K562 (cell line): ENCODE measurements around the gene ARHGAP12. TPM values are rescaled to one million over a fixed set of nuclear protein-coding genes. Genes with fewer than 3 reads are reported as not detected.

Experiments
- ATAC-seq: fragments of 200-7000 bp; cut with Tn5 transposase; 3 replicates; pipeline ENCODE4 v1.9.1; 2020; ENCODE audit warnings: moderate library complexity
- BruUV-seq: library from RNA; stranded (reverse); fragments of 400-500 nt; replicated peaks from 2 replicates; lab custom pipeline; 2021; lab: Mats Ljungman, UMichigan
- CTCF ChIA-PET: fragments of 300-600 bp; formaldehyde crosslinking; extraction: SDS; loops from one replicate; lab custom pipeline; 2021; ENCODE audit warnings: low intra/inter-chr PET ratio; lab: Yijun Ruan, JAX
- POLR2A ChIA-PET: fragments of 300-600, 350-650 bp; sonication (Branson Sonifier 250); formaldehyde crosslinking; extraction: SDS; loops from one replicate; lab custom pipeline; 2021; ENCODE audit warnings: antibody characterized with exemption, inconsistent platforms; lab: Yijun Ruan, JAX
- DNase-seq, 4 experiments: peaks; one replicate each; pipeline versions ENCODE4 v3.0.0 to v3.0.0-alpha.2; 2011 to 2018; ENCODE audit warnings: low spot score in 3 of 4, mixed read lengths in 3 of 4; ENCODE audit errors: extremely low read depth in 1 of 4
- FAIRE-seq: peaks from 2 replicates; lab custom pipeline; 2011; peaks lifted over from hg19 to GRCh38; lab: Jason Lieb, UNC
- H2AFZ ChIP-seq: 2 replicates; pipeline ENCODE4 v1.6.0; 2011; ENCODE audit warnings: low read depth, low read length, control low read depth, inconsistent platforms
- H3K27ac ChIP-seq: fragments of 200-600 bp; 3 replicates; pipeline ENCODE4 v1.8.0; 2011; ENCODE audit warnings: low read depth, mild to moderate bottlenecking, control low read depth, inconsistent platforms, low read length, moderate library complexity, mixed read lengths; ENCODE audit errors: extremely low read depth
- H3K27me3 ChIP-seq, 2 experiments: fragments of 300-600 bp in 1 of 2; 2 replicates in 1 of 2; 3 replicates in 1 of 2; pipeline versions ENCODE4 v1.6.0 to v1.8.0; 2011; ENCODE audit warnings: inconsistent platforms in 2 of 2, low read length in 2 of 2, mild to moderate bottlenecking in 1 of 2, mixed read lengths in 1 of 2, moderate library complexity in 1 of 2; ENCODE audit not compliant: control insufficient read depth in 2 of 2, insufficient read depth in 2 of 2
- H3K36me3 ChIP-seq: fragments of 300-600 bp; 3 replicates; pipeline ENCODE4 v1.8.0; 2011; ENCODE audit warnings: mild to moderate bottlenecking, low read length, inconsistent platforms; ENCODE audit not compliant: control insufficient read depth, insufficient read depth
- H3K4me1 ChIP-seq, 2 experiments: fragments of 200-600 bp in 1 of 2; replicated peaks in 1 of 2; 2 replicates in 1 of 2; 3 replicates in 1 of 2; pipeline versions ENCODE4 v1.5.1 to v1.8.0; 2011; ENCODE audit warnings: inconsistent platforms in 2 of 2, low read length in 2 of 2, mild to moderate bottlenecking in 1 of 2, mixed read lengths in 1 of 2, moderate library complexity in 1 of 2; ENCODE audit not compliant: control insufficient read depth in 2 of 2, insufficient read depth in 2 of 2
- H3K4me2 ChIP-seq: 2 replicates; pipeline ENCODE4 v1.6.1; 2011; ENCODE audit warnings: low read length, control low read depth, inconsistent platforms, mixed read lengths; ENCODE audit not compliant: insufficient read depth
- H3K4me3 ChIP-seq: fragments of 200-600 bp; sonication (generic), shearing (Covaris generic); 2 replicates; pipeline ENCODE4 v1.5.1; 2016; ENCODE audit warnings: control low read depth, inconsistent platforms
- H3K79me2 ChIP-seq: fragments of 200-600 bp; 3 replicates; pipeline ENCODE4 v1.8.0; 2011; ENCODE audit warnings: low read length, inconsistent platforms; ENCODE audit not compliant: control insufficient read depth, insufficient read depth
- H3K9ac ChIP-seq, 2 experiments: 2 replicates each; pipeline versions ENCODE4 v1.6.0 to v1.6.1; 2011; ENCODE audit warnings: low read depth in 2 of 2, low read length in 2 of 2, control low read depth in 1 of 2, inconsistent platforms in 1 of 2, mild to moderate bottlenecking in 1 of 2, mixed read lengths in 1 of 2; ENCODE audit not compliant: insufficient read depth in 1 of 2
- H3K9me1 ChIP-seq: one replicate; pipeline ENCODE4 v1.6.0; 2011; ENCODE audit warnings: inconsistent platforms, mild to moderate bottlenecking, low read length, moderate library complexity; ENCODE audit not compliant: control insufficient read depth, insufficient read depth
- H3K9me3 ChIP-seq: replicated peaks from 2 replicates; pipeline ENCODE4 v1.5.1; 2011; ENCODE audit warnings: low read depth, low read length, inconsistent platforms; ENCODE audit not compliant: control insufficient read depth, insufficient read depth
- H4K20me1 ChIP-seq: replicated peaks from 2 replicates; pipeline ENCODE4 v1.6.1; 2011; ENCODE audit warnings: low read length, inconsistent platforms, mixed read lengths; ENCODE audit not compliant: control insufficient read depth, insufficient read depth
- CREBBP ChIP-seq: IDR thresholded peaks from one replicate; pipeline ENCODE4 v1.6.1; 2012; ENCODE audit warnings: low read depth, mild to moderate bottlenecking, control low read depth, inconsistent platforms, low read length
- GTF2E2 ChIP-seq: fragments of 200-800 bp; sonication (Bioruptor generic); IDR thresholded peaks from 2 replicates; pipeline ENCODE4 v1.6.1; 2016; ENCODE audit warnings: missing genetic modification characterization, missing compliant biosample characterization
- HBP1 ChIP-seq: fragments of 450-650 bp; formaldehyde crosslinking; IDR thresholded peaks from 2 replicates; pipeline ENCODE4 v1.4.0; 2022; ENCODE audit warnings: missing genetic modification characterization
- MITF ChIP-seq: IDR thresholded peaks from 2 replicates; pipeline ENCODE4 v1.6.1; 2014; ENCODE audit warnings: antibody characterized with exemption
- NFIC ChIP-seq: fragments of 450-650 bp; IDR thresholded peaks from 2 replicates; pipeline ENCODE4 v1.6.1; 2017; ENCODE audit warnings: mild to moderate bottlenecking, inconsistent platforms
- SUPT5H ChIP-seq: fragments of 450-650 bp; IDR thresholded peaks from 2 replicates; pipeline ENCODE4 v1.6.1; 2016
- ZNF586 ChIP-seq: fragments of 450-650 bp; formaldehyde crosslinking; conservative IDR thresholded peaks from 2 replicates; pipeline ENCODE4 v1.4.0; 2020; ENCODE audit warnings: mild to moderate bottlenecking, moderate library complexity
- WGBS: fragments of 100-300 bp; shearing (Covaris generic); methylation state at CpG from one replicate; pipeline ENCODE4 v1.1.6; 2016; ENCODE audit warnings: low coverage, mixed read lengths; ENCODE audit not compliant: insufficient coverage; ENCODE audit errors: missing lambda C conversion rate; 5-methylcytosine and 5-hydroxymethylcytosine counted together
- in situ Hi-C: fragments of 300-500 bp; cut with MboI; formaldehyde crosslinking; loops from 4 replicates; pipeline ENCODE4 v1.15.0; 2018; ENCODE audit warnings: inconsistent platforms, mixed read lengths
- intact Hi-C: fragments of 100-400 bp; cut with micrococcal nuclease; formaldehyde crosslinking; loops from 2 replicates; pipeline ENCODE4 v1.14.2; 2022
- polyA plus RNA-seq, 8 experiments: library from polyadenylated mRNA; depleted of rRNA in 4 of 8; stranded (reverse) in 5 of 8; unstranded in 3 of 8; fragments of >200 nt; fragmentation: Nextera tagmentation in 2 of 8; fragmentation: Illumina TruSeq in 1 of 8; extraction: Ambion mirVana in 2 of 8; extraction: Trizol in 1 of 8; gene quantifications; 2 replicates each; pipeline versions ENCODE4 v1.2.1 to v1.2.3, GENCODE V29; 2011 to 2014; ENCODE audit warnings: inconsistent platforms in 1 of 8, missing spikeins in 1 of 8
- total RNA-seq, 7 experiments: library from RNA; depleted of rRNA in 6 of 7; stranded (reverse); fragments of >200 nt in 6 of 7; fragmentation: Illumina TruSeq in 2 of 7; extraction: Trizol in 2 of 7; gene quantifications; 2 replicates each; pipeline versions ENCODE4 v1.2.1 to v1.2.3, GENCODE V29; 2011 to 2021; ENCODE audit warnings: low replicate concordance in 1 of 7
- TF ChIP-seq, protein P1 (sequence below): sonication (generic); formaldehyde crosslinking; IDR thresholded peaks from 2 replicates; pipeline ENCODE4 v1.4.0; 2020; ENCODE audit warnings: mild to moderate bottlenecking, missing genetic modification reagents
- TF ChIP-seq, protein P2 (sequence below): fragments of 150-350 bp; conservative IDR thresholded peaks from 2 replicates; pipeline ENCODE4 v1.6.1; 2014; ENCODE audit warnings: low read length

The ARHGAP12 gene
- total and polyA plus RNA-seq, 9 of the 15 experiments (the other 6 are each of a cell fraction or from before 2014, with no cell fraction given) = 4.4 to 18.7 (median 10.1) TPM

GRCh38 chr10:31914370-31914769, 14.3 kb downstream of the ARHGAP12 start:
- BruUV-seq = no TSS peak
- peaks cover 86% of the 10 kb centered on the region for H3K79me2 ChIP-seq
- no peak overlapping the region for H3K4me2 ChIP-seq
- H3K27ac ChIP-seq = no peak overlapping the region
- peaks cover 6 to 16% of the 10 kb centered on the region in 2 experiments; a peak in 4 of 5 replicates for H3K4me1 ChIP-seq
- no peak overlapping the region for H3K9ac ChIP-seq
- peaks cover 5% of the 10 kb centered on the region for H3K9me1 ChIP-seq
- ChIA-PET CTCF (no interaction called here), POLR2A (interaction anchor here (2.3 kb wide), 1 partner anchor 13 kb away, joined by 11 read pairs; no protein-coding TSS in a partner anchor)
- H3K27me3 ChIP-seq = no peaks in the 10 kb centered on the region
- intact Hi-C loops = no loop called here
- FAIRE-seq = no peak
- no peaks in the 10 kb centered on the region; the same call in 2 of the 3 replicates for H3K36me3 ChIP-seq
- ATAC-seq = no peak
- H2AFZ ChIP-seq = no peak overlapping the region
- H4K20me1 ChIP-seq = peaks cover 20% of the 10 kb centered on the region; the same call in 1 of the 2 replicates
- H3K4me3 ChIP-seq = no peak overlapping the region
- no peak for DNase-seq
- H3K9me3 ChIP-seq = no peaks in the 10 kb centered on the region
- in situ Hi-C loops = no loop called here
- WGBS = 91% methylated on average over 2 of the region's 2 CpGs
- TF ChIP-seq SUPT5H (no peak), NFIC (no peak), ZNF586 (CRISPR knock-in tag) (no peak), GTF2E2 (no peak), MITF (no peak), HBP1 (no peak), CREBBP (no peak)
- TF ChIP-seq, protein P1, sequence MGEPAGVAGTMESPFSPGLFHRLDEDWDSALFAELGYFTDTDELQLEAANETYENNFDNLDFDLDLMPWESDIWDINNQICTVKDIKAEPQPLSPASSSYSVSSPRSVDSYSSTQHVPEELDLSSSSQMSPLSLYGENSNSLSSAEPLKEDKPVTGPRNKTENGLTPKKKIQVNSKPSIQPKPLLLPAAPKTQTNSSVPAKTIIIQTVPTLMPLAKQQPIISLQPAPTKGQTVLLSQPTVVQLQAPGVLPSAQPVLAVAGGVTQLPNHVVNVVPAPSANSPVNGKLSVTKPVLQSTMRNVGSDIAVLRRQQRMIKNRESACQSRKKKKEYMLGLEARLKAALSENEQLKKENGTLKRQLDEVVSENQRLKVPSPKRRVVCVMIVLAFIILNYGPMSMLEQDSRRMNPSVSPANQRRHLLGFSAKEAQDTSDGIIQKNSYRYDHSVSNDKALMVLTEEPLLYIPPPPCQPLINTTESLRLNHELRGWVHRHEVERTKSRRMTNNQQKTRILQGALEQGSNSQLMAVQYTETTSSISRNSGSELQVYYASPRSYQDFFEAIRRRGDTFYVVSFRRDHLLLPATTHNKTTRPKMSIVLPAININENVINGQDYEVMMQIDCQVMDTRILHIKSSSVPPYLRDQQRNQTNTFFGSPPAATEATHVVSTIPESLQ (CRISPR knock-in tag) = no peak
- TF ChIP-seq, protein P2, sequence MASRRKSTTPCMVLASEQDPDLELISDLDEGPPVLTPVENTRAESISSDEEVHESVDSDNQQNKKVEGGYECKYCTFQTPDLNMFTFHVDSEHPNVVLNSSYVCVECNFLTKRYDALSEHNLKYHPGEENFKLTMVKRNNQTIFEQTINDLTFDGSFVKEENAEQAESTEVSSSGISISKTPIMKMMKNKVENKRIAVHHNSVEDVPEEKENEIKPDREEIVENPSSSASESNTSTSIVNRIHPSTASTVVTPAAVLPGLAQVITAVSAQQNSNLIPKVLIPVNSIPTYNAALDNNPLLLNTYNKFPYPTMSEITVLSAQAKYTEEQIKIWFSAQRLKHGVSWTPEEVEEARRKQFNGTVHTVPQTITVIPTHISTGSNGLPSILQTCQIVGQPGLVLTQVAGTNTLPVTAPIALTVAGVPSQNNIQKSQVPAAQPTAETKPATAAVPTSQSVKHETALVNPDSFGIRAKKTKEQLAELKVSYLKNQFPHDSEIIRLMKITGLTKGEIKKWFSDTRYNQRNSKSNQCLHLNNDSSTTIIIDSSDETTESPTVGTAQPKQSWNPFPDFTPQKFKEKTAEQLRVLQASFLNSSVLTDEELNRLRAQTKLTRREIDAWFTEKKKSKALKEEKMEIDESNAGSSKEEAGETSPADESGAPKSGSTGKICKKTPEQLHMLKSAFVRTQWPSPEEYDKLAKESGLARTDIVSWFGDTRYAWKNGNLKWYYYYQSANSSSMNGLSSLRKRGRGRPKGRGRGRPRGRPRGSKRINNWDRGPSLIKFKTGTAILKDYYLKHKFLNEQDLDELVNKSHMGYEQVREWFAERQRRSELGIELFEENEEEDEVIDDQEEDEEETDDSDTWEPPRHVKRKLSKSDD = no peak
